CD4-positive, alpha-beta T cell treated with Interleukin-6 for 4 hours (primary cell): ENCODE data around the gene SLC9B2.
"Not testable (repeated sequence)": the region's sequence is repeated elsewhere in the genome, so short reads cannot be mapped to it uniquely, and the experiment has no call there.

Experiments used
- DNase-seq: peaks from one replicate; pipeline ENCODE4 v3.0.0-alpha.2; 2020; ENCODE audit warnings: mixed read lengths

The SLC9B2 gene

GRCh38 chr4:103018391-103019307, 57.9 kb downstream of the SLC9B2 start:
- DNase-seq: peak; percentile 4

- no peak for DNase-seq
These were observed 64.0 kb downstream of the SLC9B2 start for GRCh38 chr4:103012551-103012950.

- DNase-seq: no peak
These were observed 64.5 kb downstream of the SLC9B2 start for GRCh38 chr4:103012060-103012459.

GRCh38 chr4:103011378-103012025, 65.1 kb downstream of the SLC9B2 start:
- DNase-seq: no peak

GRCh38 chr4:103010804-103011203, 65.8 kb downstream of the SLC9B2 start:
- DNase-seq: no peak

- peak; percentile 29 for DNase-seq
These were observed 67.5 kb downstream of the SLC9B2 start for GRCh38 chr4:103008875-103009729.

- DNase-seq: no peak
These were observed 74.0 kb downstream of the SLC9B2 start for GRCh38 chr4:103002551-103002950.

- DNase-seq: no peak
These were observed 81.8 kb downstream of the SLC9B2 start for GRCh38 chr4:102994803-102995202.

- DNase-seq: not testable (repeated sequence)
These were observed 82.6 kb downstream of the SLC9B2 start for GRCh38 chr4:102993985-102994384.

- DNase-seq: no peak
These were observed 88.0 kb downstream of the SLC9B2 start for GRCh38 chr4:102988429-102989020.

GRCh38 chr4:102981005-102981404, 95.6 kb downstream of the SLC9B2 start:
- DNase-seq: no peak
